ENCODE results near the gene CHL1.

GRCh38 chr3:291646-292436, 95.3 kb downstream of the CHL1 start:
- TF ChIP-seq CTCF (IDR thresholded peaks at IDR 0.05; ENCODE audit: low read depth, low read length, poor library complexity, severe bottlenecking) (no peak), EZH2phosphoT487 (IDR thresholded peaks at IDR 0.05; ENCODE audit: borderline replicate concordance, low read length) (no peak)
